KOPT-K1 (cell line): ENCODE results near the gene DAAM1.

Experiments used
- H3K27ac ChIP-seq: fragments of 200-600 bp; sonication (generic); 2 replicates; pipeline ENCODE4 v1.5.1; 2016; ENCODE audit warnings: antibody characterized with exemption, mild to moderate bottlenecking, low read depth, low read length; ENCODE audit not compliant: poor library complexity, severe bottlenecking
- H3K36me3 ChIP-seq: fragments of 200-600 bp; sonication (generic); 2 replicates; pipeline ENCODE4 v1.5.1; 2017; ENCODE audit warnings: antibody characterized with exemption, mild to moderate bottlenecking, low read length, moderate library complexity; ENCODE audit not compliant: insufficient read depth
- H3K9me3 ChIP-seq: fragments of 200-600 bp; sonication (generic); 2 replicates; pipeline ENCODE4 v1.5.1; 2017; ENCODE audit warnings: antibody characterized with exemption, low read length, mild to moderate bottlenecking; ENCODE audit not compliant: insufficient read depth, poor library complexity, severe bottlenecking

DAAM1 gene

DNA sequence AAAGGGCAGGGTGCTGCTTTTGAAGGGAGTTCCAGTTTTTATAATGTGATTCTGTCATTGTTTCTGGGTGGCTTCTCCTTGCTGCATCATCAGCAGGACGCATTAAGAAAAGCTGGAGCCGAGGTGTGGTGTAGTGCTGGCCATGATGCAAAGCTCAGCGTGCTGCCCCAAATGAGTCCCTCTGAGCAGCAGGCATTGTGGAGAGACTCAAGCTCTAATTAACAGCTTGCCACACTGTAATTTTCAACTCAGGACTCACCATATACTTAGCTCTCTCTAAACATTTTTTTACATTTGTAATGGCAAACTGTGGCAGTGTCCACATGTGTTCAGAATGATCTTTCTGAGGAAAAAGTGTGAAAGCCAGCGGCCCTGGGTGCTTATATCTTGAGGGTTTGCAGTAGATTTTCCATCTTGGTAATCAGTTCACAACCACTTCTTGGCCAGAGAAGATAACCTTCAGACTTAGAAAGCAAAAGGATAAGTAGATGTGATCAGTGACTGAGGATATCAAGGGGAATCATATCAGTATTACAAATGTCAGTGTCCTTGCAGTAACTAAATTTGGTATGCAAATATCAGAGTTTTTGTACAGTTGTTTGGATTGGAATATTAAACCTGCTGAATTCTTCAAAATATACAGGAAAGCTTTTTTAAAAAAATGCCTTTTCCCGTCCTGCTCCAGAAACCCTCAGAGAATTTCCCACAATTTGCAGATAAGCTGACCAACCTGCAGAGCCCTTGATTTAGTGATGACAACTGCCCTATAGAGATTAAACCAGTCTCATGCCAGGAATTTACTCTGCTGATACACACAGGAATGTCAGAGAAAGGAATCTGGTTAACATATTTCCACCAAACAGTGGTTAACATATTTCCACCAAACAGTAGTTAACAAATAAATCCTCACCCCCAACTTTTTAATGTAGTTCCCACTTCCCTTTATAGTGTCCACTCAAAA is 63.6 kb downstream of the DAAM1 start:
- Histone ChIP-seq H3K27ac (no peak overlapping the region), H3K9me3 (no peaks in the 10 kb centered on the region), H3K36me3 (no peaks in the 10 kb centered on the region)

- H3K9me3 ChIP-seq: no peaks in the 10 kb centered on the region
- H3K36me3 ChIP-seq: no peaks in the 10 kb centered on the region
- H3K27ac ChIP-seq: no peak overlapping the region
Measured at GRCh38 chr14:59252772-59253500, 64.5 kb downstream of the DAAM1 start.

DNA sequence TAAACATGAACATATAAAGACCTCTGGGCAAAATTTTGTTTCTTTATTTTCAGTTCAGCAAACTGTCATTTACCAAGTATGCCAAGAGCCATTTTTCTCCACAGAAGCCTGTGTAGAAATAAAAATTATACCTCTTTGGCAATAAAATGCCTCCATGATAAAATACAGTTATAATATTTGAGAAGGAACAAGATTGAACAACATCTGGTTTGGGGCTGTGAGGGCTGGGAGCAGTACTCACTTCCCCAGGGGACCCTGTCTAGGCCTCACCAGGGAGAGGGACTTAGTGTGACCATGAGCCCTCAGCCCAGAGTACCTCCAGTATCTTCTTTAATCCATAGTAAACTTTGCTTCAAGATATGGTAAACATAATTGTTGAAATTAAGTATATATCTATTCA is 65.1 kb downstream of the DAAM1 start:
- Histone ChIP-seq H3K9me3 (no peaks in the 10 kb centered on the region), H3K36me3 (no peaks in the 10 kb centered on the region), H3K27ac (no peak overlapping the region)

DNA sequence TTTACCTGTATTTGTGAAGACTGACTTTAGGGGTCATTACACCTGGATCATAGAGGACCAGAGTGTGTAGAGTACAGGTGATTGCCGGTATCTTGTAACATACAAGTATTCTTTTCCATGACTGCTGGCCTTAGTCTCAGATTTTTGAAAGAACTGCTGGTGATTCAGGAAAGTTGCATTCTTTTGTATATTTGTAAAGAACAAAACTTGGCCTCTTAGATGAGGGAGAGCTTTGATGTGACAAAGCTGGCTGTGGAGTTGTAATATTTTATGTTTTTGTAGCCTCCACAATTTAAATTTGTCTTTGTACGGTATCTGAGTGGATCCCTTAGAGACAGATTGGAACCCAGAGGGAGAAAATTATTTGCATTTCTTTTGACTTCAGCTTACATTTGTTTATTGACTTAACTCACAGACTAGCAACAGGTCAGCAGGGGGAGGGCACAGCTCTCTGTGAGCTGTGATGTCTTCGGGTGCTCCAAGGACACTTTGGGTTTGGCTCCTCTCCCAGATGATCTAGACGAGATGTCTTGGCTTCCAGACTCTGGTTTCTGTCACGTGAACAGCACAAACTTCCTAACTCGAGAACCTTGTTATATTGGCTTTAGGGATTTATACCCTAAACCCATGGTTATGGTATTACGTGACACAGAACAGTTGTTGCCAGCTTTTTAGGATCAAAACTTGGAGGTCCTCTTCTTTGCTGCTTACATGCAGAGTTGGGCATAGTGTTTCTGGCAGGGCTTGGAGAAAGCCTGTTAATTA is 65.9 kb downstream of the DAAM1 start:
- Histone ChIP-seq H3K9me3 (no peaks in the 10 kb centered on the region), H3K27ac (no peak overlapping the region), H3K36me3 (no peaks in the 10 kb centered on the region)

DNA sequence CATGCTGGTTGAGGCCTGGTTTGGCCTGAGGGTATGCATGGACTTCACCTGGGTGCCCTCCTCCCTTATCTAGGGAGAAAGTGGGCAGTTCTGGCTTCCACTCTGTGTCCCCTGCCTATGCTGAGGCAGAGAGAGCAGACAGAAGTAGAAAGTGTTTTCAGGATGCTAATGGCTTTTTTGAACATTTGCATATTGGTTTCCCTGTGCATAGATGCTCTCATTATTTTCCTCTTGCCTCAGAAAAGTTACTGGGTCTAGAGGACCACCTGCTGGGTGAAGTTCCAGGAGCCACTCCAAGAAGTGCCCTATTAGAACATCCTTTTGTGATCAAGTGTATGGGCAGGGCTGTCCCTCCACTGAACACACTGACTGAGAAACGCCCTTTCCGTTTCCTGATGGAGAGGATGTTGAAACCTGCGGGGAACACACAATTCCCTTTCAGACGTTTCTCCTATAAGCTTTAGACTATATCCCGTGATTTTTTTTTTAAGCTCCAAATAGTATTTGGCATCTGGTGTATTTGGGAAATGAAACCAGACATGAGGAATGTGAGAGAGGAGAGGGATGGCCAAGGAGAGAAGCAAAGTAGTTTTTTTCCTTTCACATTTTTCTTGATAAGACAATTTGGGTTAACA is 66.6 kb downstream of the DAAM1 start:
- Histone ChIP-seq H3K27ac (no peak overlapping the region), H3K9me3 (no peaks in the 10 kb centered on the region), H3K36me3 (no peaks in the 10 kb centered on the region)

- H3K27ac ChIP-seq: no peak overlapping the region
- no peaks in the 10 kb centered on the region for H3K9me3 ChIP-seq
- no peaks in the 10 kb centered on the region for H3K36me3 ChIP-seq
Measured at GRCh38 chr14:59256331-59256730, 67.9 kb downstream of the DAAM1 start.

- Histone ChIP-seq H3K27ac (no peak overlapping the region), H3K9me3 (no peaks in the 10 kb centered on the region), H3K36me3 (no peaks in the 10 kb centered on the region)
Measured at GRCh38 chr14:59261334-59261733, 72.9 kb downstream of the DAAM1 start.

- H3K36me3 ChIP-seq: no peaks in the 10 kb centered on the region
- H3K27ac ChIP-seq: no peak overlapping the region
Measured at GRCh38 chr14:59262717-59263454, 74.4 kb downstream of the DAAM1 start.

GRCh38 chr14:59265808-59266207 is 77.3 kb downstream of the DAAM1 start:
- no peaks in the 10 kb centered on the region for H3K9me3 ChIP-seq
- H3K36me3 ChIP-seq: no peaks in the 10 kb centered on the region
- H3K27ac ChIP-seq: no peak overlapping the region

More at GRCh38 chr14:59262717-59263454, 74.4 kb downstream of the DAAM1 start:
- no peaks in the 10 kb centered on the region for H3K9me3 ChIP-seq

GRCh38 chr14:59267046-59267445 is 78.6 kb downstream of the DAAM1 start:
- Histone ChIP-seq H3K27ac (no peak overlapping the region), H3K36me3 (no peaks in the 10 kb centered on the region), H3K9me3 (no peaks in the 10 kb centered on the region)

DNA sequence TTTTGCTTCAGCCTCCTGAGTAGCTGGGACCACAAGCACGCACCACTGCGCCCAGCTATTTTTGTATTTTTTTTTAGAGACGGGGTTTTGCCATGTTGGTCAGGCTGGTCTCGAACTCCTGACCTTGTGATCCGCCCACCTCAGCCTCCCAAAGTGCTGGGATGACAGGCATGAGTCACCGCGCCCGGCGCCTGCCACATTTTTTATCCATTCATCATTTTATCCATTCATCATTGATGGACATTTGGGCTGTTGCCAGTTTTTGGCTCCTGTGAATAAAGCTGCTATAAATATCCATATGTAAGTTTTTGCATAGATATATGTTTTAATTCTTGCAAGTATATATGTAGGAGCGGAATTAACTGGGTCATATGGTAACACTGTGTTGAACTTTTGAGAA is 79.5 kb downstream of the DAAM1 start:
- Histone ChIP-seq H3K9me3 (no peaks in the 10 kb centered on the region), H3K27ac (no peak overlapping the region), H3K36me3 (no peaks in the 10 kb centered on the region)

GRCh38 chr14:59268858-59269257 is 80.4 kb downstream of the DAAM1 start:
- Histone ChIP-seq H3K36me3 (no peaks in the 10 kb centered on the region), H3K27ac (no peak overlapping the region)

GRCh38 chr14:59269466-59269865 is 81.0 kb downstream of the DAAM1 start:
- Histone ChIP-seq H3K9me3 (no peaks in the 10 kb centered on the region), H3K36me3 (no peaks in the 10 kb centered on the region), H3K27ac (no peak overlapping the region)

More at GRCh38 chr14:59268858-59269257, 80.4 kb downstream of the DAAM1 start:
- H3K9me3 ChIP-seq: no peaks in the 10 kb centered on the region

DNA sequence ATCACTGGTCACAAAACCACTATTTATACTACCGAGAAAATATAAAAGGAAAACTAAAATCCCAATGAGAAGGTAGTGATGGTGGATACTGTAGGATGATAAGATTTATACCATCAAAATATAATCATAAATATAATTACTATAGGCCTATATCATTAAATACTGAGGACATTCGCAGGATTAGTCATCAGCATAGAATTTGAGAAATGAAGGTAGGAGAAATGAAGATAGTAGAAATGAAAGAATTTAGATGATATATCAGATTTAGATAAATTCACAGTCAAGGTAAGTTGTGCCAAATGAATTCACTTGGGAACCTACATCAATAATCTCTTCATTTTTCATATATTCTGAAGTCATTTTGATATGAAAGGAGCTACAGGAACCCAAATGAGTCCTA is 82.8 kb downstream of the DAAM1 start:
- Histone ChIP-seq H3K36me3 (no peaks in the 10 kb centered on the region), H3K9me3 (no peaks in the 10 kb centered on the region), H3K27ac (no peak overlapping the region)
